ENCODE measurements around the gene SEMA5A. TPM values are rescaled to one million over a fixed set of nuclear protein-coding genes. Genes with fewer than 3 reads are reported as not detected.

SEMA5A gene
- total and polyA plus RNA-seq, 2 of the 8 experiments (the other 6 are each of a cell fraction or from before 2014, with no cell fraction given) = 5.3 to 8.9 TPM

- Histone ChIP-seq H4K5ac (ENCODE audit: insufficient read length, low read depth, low read length) (no peak overlapping the region), H2BK20ac (ENCODE audit: low read length) (no peak overlapping the region), H4K91ac (replicated peaks; ENCODE audit: insufficient read length, low read length) (no peak overlapping the region), H2AK5ac (ENCODE audit: low read depth, low read length) (no peak overlapping the region), H3K4ac (replicated peaks; ENCODE audit: insufficient read length, low read depth, low read length) (no peak overlapping the region), H2BK5ac (ENCODE audit: low read depth, low read length) (no peak overlapping the region), H2BK120ac (replicated peaks; ENCODE audit: low read depth, low read length) (no peak overlapping the region), H3K4me3 (ENCODE audit: extremely low read depth in 1 of 4, insufficient read depth in 2 of 4, low read depth in 3 of 4, low read length in 4 of 4) (no peak overlapping the region), H3K56ac (replicated peaks; ENCODE audit: insufficient read length, low read depth, low read length) (no peak overlapping the region), H3K14ac (ENCODE audit: insufficient read length) (no peak overlapping the region), H3K9me3 (ENCODE audit: insufficient read depth in 2 of 2, low read depth in 1 of 2, low read length in 1 of 2) (no peaks in the 10 kb centered on the region), H3K18ac (ENCODE audit: extremely low read depth, low read length) (no peak overlapping the region), H4K8ac (ENCODE audit: extremely low read depth, insufficient read depth, low read length) (no peak overlapping the region), H2BK12ac (ENCODE audit: low read depth, low read length) (no peak overlapping the region), H3K36me3 (ENCODE audit: control insufficient read depth in 2 of 4, insufficient read depth in 4 of 4, low read length in 3 of 4) (no peaks in the 10 kb centered on the region), H3K4me1 (replicated peaks in 1 of 4; ENCODE audit: control insufficient read depth in 3 of 4, insufficient read depth in 4 of 4, low read length in 3 of 4) (peaks cover 0 to 9% (median 3%) of the 10 kb centered on the region in 4 experiments; a peak in 2 of 7 replicates), H3K23ac (ENCODE audit: insufficient read length) (no peak overlapping the region), H3K4me2 (ENCODE audit: insufficient read depth in 1 of 2, low read depth in 2 of 2, low read length in 2 of 2) (no peak overlapping the region), H2BK15ac (ENCODE audit: low read length) (no peak overlapping the region), H3K23me2 (ENCODE audit: low read depth, low read length) (no peaks in the 10 kb centered on the region), H3K79me1 (ENCODE audit: low read depth, low read length) (no peaks in the 10 kb centered on the region), H3K27me3 (replicated peaks in 1 of 4; ENCODE audit: control insufficient read depth in 3 of 4, extremely low read depth in 1 of 4, insufficient read depth in 3 of 4, low read length in 3 of 4) (no peaks in the 10 kb centered on the region), H3K9ac (replicated peaks in 1 of 4; ENCODE audit: extremely low read depth in 1 of 4, low read depth in 3 of 4, low read length in 3 of 4) (no peak overlapping the region), H4K20me1 (replicated peaks in 1 of 2; ENCODE audit: control insufficient read depth in 1 of 2, insufficient read depth in 2 of 2, low read length in 2 of 2) (no peaks in the 10 kb centered on the region), H2AFZ (ENCODE audit: low read length) (no peak overlapping the region), H3K79me2 (ENCODE audit: control insufficient read depth in 1 of 2, insufficient read depth in 2 of 2, low read length in 2 of 2) (no peaks in the 10 kb centered on the region), H3K27ac (ENCODE audit: low read depth, low read length) (no peak overlapping the region)
- 92% methylated on average over 4 of the region's 4 CpGs; no CpG with 5 or more reads in 1 of the 2 experiments for WGBS, 2 experiments (ENCODE audit: extremely low coverage in 1 of 2, insufficient coverage in 1 of 2, insufficient read length in 1 of 2, insufficient replicate concordance in 2 of 2, low coverage in 1 of 2, low lambda C conversion rate in 2 of 2, missing lambda C conversion rate in 1 of 2)
- ChIA-PET CTCF (ENCODE audit: partially characterized antibody) (interaction anchor here (0.6 to 2.4 kb wide), 16 partner anchors 18 to 979 kb away, joined by 3 to 7 read pairs (median 4); no protein-coding TSS in a partner anchor), POLR2A (ENCODE audit: partially characterized antibody) (no interaction called here)
- DNase-seq (ENCODE audit: low read depth in 1 of 2, low spot score in 2 of 2) (no peak), FAIRE-seq (no peak)
- no peak for TF ChIP-seq TAF7 (optimal IDR thresholded peaks at IDR 0.05; ENCODE audit: borderline replicate concordance, low read depth, low read length)
- TF ChIP-seq HDAC6 (IDR thresholded peaks at IDR 0.05; ENCODE audit: low read depth, low read length) = no peak
- no peak for TF ChIP-seq CTCF (IDR thresholded peaks at IDR 0.05; ENCODE audit: control extremely low read depth in 1 of 3, insufficient read depth in 1 of 3, low read depth in 1 of 3, low read length in 3 of 3)
- no peak for TF ChIP-seq NRF1 (IDR thresholded peaks at IDR 0.05; ENCODE audit: low read depth, low read length)
- TF ChIP-seq TEAD4 (IDR thresholded peaks at IDR 0.05; ENCODE audit: low read depth, low read length) = no peak
- TF ChIP-seq POLR2AphosphoS5 (IDR thresholded peaks at IDR 0.05; ENCODE audit: low read depth, low read length) = no peak
- no peak for TF ChIP-seq JUND (IDR thresholded peaks at IDR 0.05; ENCODE audit: low read length)
- TF ChIP-seq NANOG (IDR thresholded peaks at IDR 0.05; ENCODE audit: insufficient read depth, low read depth, low read length, poor library complexity, severe bottlenecking) = no peak
- no peak for TF ChIP-seq GTF2F1 (IDR thresholded peaks at IDR 0.05; ENCODE audit: borderline replicate concordance, low read depth, low read length)
- no peak for TF ChIP-seq TAF1 (IDR thresholded peaks at IDR 0.05; ENCODE audit: low read depth, low read length)
These were observed 45.7 kb downstream of the SEMA5A start for GRCh38 chr5:9500193-9500592.

Measured in H1 (cell line).